K562 (cell line): ENCODE data around the gene ADAM10. TPM values are rescaled to one million over a fixed set of nuclear protein-coding genes. Genes with fewer than 3 reads are reported as not detected.

Experiments
- ATAC-seq: fragments of 200-7000 bp; cut with Tn5 transposase; 3 replicates; pipeline ENCODE4 v1.9.1; 2020; ENCODE audit warnings: moderate library complexity
- BruUV-seq: library from RNA; stranded (reverse); fragments of 400-500 nt; replicated peaks from 2 replicates; lab custom pipeline; 2021; lab: Mats Ljungman, UMichigan
- CTCF ChIA-PET: fragments of 300-600 bp; formaldehyde crosslinking; extraction: SDS; loops from one replicate; lab custom pipeline; 2021; ENCODE audit warnings: low intra/inter-chr PET ratio; lab: Yijun Ruan, JAX
- POLR2A ChIA-PET: fragments of 300-600, 350-650 bp; sonication (Branson Sonifier 250); formaldehyde crosslinking; extraction: SDS; loops from one replicate; lab custom pipeline; 2021; ENCODE audit warnings: antibody characterized with exemption, inconsistent platforms; lab: Yijun Ruan, JAX
- DNase-seq, 4 experiments: peaks; one replicate each; pipeline versions ENCODE4 v3.0.0 to v3.0.0-alpha.2; 2011 to 2018; ENCODE audit warnings: low spot score in 3 of 4, mixed read lengths in 3 of 4; ENCODE audit errors: extremely low read depth in 1 of 4
- FAIRE-seq: peaks from 2 replicates; lab custom pipeline; 2011; peaks lifted over from hg19 to GRCh38; lab: Jason Lieb, UNC
- H2AFZ ChIP-seq: 2 replicates; pipeline ENCODE4 v1.6.0; 2011; ENCODE audit warnings: low read depth, low read length, control low read depth, inconsistent platforms
- H3K27ac ChIP-seq: fragments of 200-600 bp; 3 replicates; pipeline ENCODE4 v1.8.0; 2011; ENCODE audit warnings: low read depth, mild to moderate bottlenecking, control low read depth, inconsistent platforms, low read length, moderate library complexity, mixed read lengths; ENCODE audit errors: extremely low read depth
- H3K27me3 ChIP-seq, 2 experiments: fragments of 300-600 bp in 1 of 2; 2 replicates in 1 of 2; 3 replicates in 1 of 2; pipeline versions ENCODE4 v1.6.0 to v1.8.0; 2011; ENCODE audit warnings: inconsistent platforms in 2 of 2, low read length in 2 of 2, mild to moderate bottlenecking in 1 of 2, mixed read lengths in 1 of 2, moderate library complexity in 1 of 2; ENCODE audit not compliant: control insufficient read depth in 2 of 2, insufficient read depth in 2 of 2
- H3K36me3 ChIP-seq: fragments of 300-600 bp; 3 replicates; pipeline ENCODE4 v1.8.0; 2011; ENCODE audit warnings: mild to moderate bottlenecking, low read length, inconsistent platforms; ENCODE audit not compliant: control insufficient read depth, insufficient read depth
- H3K4me1 ChIP-seq, 2 experiments: fragments of 200-600 bp in 1 of 2; replicated peaks in 1 of 2; 2 replicates in 1 of 2; 3 replicates in 1 of 2; pipeline versions ENCODE4 v1.5.1 to v1.8.0; 2011; ENCODE audit warnings: inconsistent platforms in 2 of 2, low read length in 2 of 2, mild to moderate bottlenecking in 1 of 2, mixed read lengths in 1 of 2, moderate library complexity in 1 of 2; ENCODE audit not compliant: control insufficient read depth in 2 of 2, insufficient read depth in 2 of 2
- H3K4me2 ChIP-seq: 2 replicates; pipeline ENCODE4 v1.6.1; 2011; ENCODE audit warnings: low read length, control low read depth, inconsistent platforms, mixed read lengths; ENCODE audit not compliant: insufficient read depth
- H3K4me3 ChIP-seq: fragments of 200-600 bp; sonication (generic), shearing (Covaris generic); 2 replicates; pipeline ENCODE4 v1.5.1; 2016; ENCODE audit warnings: control low read depth, inconsistent platforms
- H3K79me2 ChIP-seq: fragments of 200-600 bp; 3 replicates; pipeline ENCODE4 v1.8.0; 2011; ENCODE audit warnings: low read length, inconsistent platforms; ENCODE audit not compliant: control insufficient read depth, insufficient read depth
- H3K9ac ChIP-seq, 2 experiments: 2 replicates each; pipeline versions ENCODE4 v1.6.0 to v1.6.1; 2011; ENCODE audit warnings: low read depth in 2 of 2, low read length in 2 of 2, control low read depth in 1 of 2, inconsistent platforms in 1 of 2, mild to moderate bottlenecking in 1 of 2, mixed read lengths in 1 of 2; ENCODE audit not compliant: insufficient read depth in 1 of 2
- H3K9me1 ChIP-seq: one replicate; pipeline ENCODE4 v1.6.0; 2011; ENCODE audit warnings: inconsistent platforms, mild to moderate bottlenecking, low read length, moderate library complexity; ENCODE audit not compliant: control insufficient read depth, insufficient read depth
- H3K9me3 ChIP-seq: replicated peaks from 2 replicates; pipeline ENCODE4 v1.5.1; 2011; ENCODE audit warnings: low read depth, low read length, inconsistent platforms; ENCODE audit not compliant: control insufficient read depth, insufficient read depth
- H4K20me1 ChIP-seq: replicated peaks from 2 replicates; pipeline ENCODE4 v1.6.1; 2011; ENCODE audit warnings: low read length, inconsistent platforms, mixed read lengths; ENCODE audit not compliant: control insufficient read depth, insufficient read depth
- ASH1L ChIP-seq: fragments of 450-650 bp; IDR thresholded peaks from 2 replicates; pipeline ENCODE4 v1.6.1; 2018; ENCODE audit warnings: borderline replicate concordance, mild to moderate bottlenecking, low read depth; ENCODE audit not compliant: partially characterized antibody
- HDAC3 ChIP-seq: fragments of 450-650 bp; IDR thresholded peaks from 2 replicates; pipeline ENCODE4 v1.6.1; 2018; ENCODE audit warnings: borderline replicate concordance, mild to moderate bottlenecking, moderate library complexity; ENCODE audit not compliant: partially characterized antibody
- HDGF ChIP-seq: fragments of 450-650 bp; IDR thresholded peaks from 2 replicates; pipeline ENCODE4 v1.6.1; 2016
- ID3 ChIP-seq, 2 experiments: fragments of 250-450 bp in 1 of 2; fragments of 450-650 bp in 1 of 2; sonication (Bioruptor Pico) in 1 of 2; IDR thresholded peaks; 2 replicates each; pipeline versions ENCODE4 v1.6.1 to v1.8.0; 2016 to 2021; ENCODE audit warnings: mild to moderate bottlenecking in 2 of 2, moderate library complexity in 2 of 2, missing compliant biosample characterization in 1 of 2, missing genetic modification characterization in 1 of 2
- JUNB ChIP-seq: fragments of 450-650 bp; formaldehyde crosslinking; conservative IDR thresholded peaks from 2 replicates; pipeline ENCODE4 v1.4.0; 2020; ENCODE audit warnings: mild to moderate bottlenecking
- NFIC ChIP-seq: fragments of 450-650 bp; IDR thresholded peaks from 2 replicates; pipeline ENCODE4 v1.6.1; 2017; ENCODE audit warnings: mild to moderate bottlenecking, inconsistent platforms
- NKRF ChIP-seq: fragments of 450-650 bp; IDR thresholded peaks from 2 replicates; pipeline ENCODE4 v1.6.1; 2016; ENCODE audit warnings: borderline replicate concordance
- POLR2G ChIP-seq: fragments of 200-400 bp; formaldehyde crosslinking; IDR thresholded peaks from 2 replicates; pipeline ENCODE4 v1.6.1; 2017; ENCODE audit warnings: low read depth, mild to moderate bottlenecking, antibody characterized with exemption, low read length, moderate library complexity
- RBBP5 ChIP-seq: fragments of 200-600 bp; sonication (generic); IDR thresholded peaks from 2 replicates; pipeline ENCODE4 v1.6.1; 2012; ENCODE audit warnings: borderline replicate concordance, mild to moderate bottlenecking, low read length, control low read depth, inconsistent platforms; ENCODE audit not compliant: insufficient read depth, poor library complexity, severe bottlenecking
- RBFOX2 ChIP-seq: fragments of 200-400 bp; formaldehyde crosslinking; IDR thresholded peaks from 2 replicates; pipeline ENCODE4 v1.6.1; 2017; ENCODE audit warnings: low read depth, mild to moderate bottlenecking, low read length, moderate library complexity
- RBM17 ChIP-seq: fragments of 200-400 bp; formaldehyde crosslinking; IDR thresholded peaks from 2 replicates; pipeline ENCODE4 v1.6.1; 2017; ENCODE audit warnings: low read depth, mild to moderate bottlenecking, low read length, borderline replicate concordance
- SAFB2 ChIP-seq: fragments of 200-400 bp; formaldehyde crosslinking; IDR thresholded peaks from 2 replicates; pipeline ENCODE4 v1.6.1; 2018; ENCODE audit warnings: borderline replicate concordance, low read length, low read depth, moderate library complexity; ENCODE audit not compliant: severe bottlenecking
- ZNF395 ChIP-seq: fragments of 200-800 bp; sonication (Bioruptor generic); IDR thresholded peaks from 2 replicates; pipeline ENCODE4 v1.6.1; 2017; ENCODE audit warnings: missing genetic modification characterization, missing compliant biosample characterization
- ZNF584 ChIP-seq: fragments of 200-800 bp; sonication (Bioruptor generic); IDR thresholded peaks from 2 replicates; pipeline ENCODE4 v1.6.1; 2016; ENCODE audit warnings: low read depth, mild to moderate bottlenecking, missing genetic modification characterization, missing compliant biosample characterization
- WGBS: fragments of 100-300 bp; shearing (Covaris generic); methylation state at CpG from one replicate; pipeline ENCODE4 v1.1.6; 2016; ENCODE audit warnings: low coverage, mixed read lengths; ENCODE audit not compliant: insufficient coverage; ENCODE audit errors: missing lambda C conversion rate; 5-methylcytosine and 5-hydroxymethylcytosine counted together
- in situ Hi-C: fragments of 300-500 bp; cut with MboI; formaldehyde crosslinking; loops from 4 replicates; pipeline ENCODE4 v1.15.0; 2018; ENCODE audit warnings: inconsistent platforms, mixed read lengths
- intact Hi-C: fragments of 100-400 bp; cut with micrococcal nuclease; formaldehyde crosslinking; loops from 2 replicates; pipeline ENCODE4 v1.14.2; 2022
- polyA plus RNA-seq, 8 experiments: library from polyadenylated mRNA; depleted of rRNA in 4 of 8; stranded (reverse) in 5 of 8; unstranded in 3 of 8; fragments of >200 nt; fragmentation: Nextera tagmentation in 2 of 8; fragmentation: Illumina TruSeq in 1 of 8; extraction: Ambion mirVana in 2 of 8; extraction: Trizol in 1 of 8; gene quantifications; 2 replicates each; pipeline versions ENCODE4 v1.2.1 to v1.2.3, GENCODE V29; 2011 to 2014; ENCODE audit warnings: inconsistent platforms in 1 of 8, missing spikeins in 1 of 8
- total RNA-seq, 7 experiments: library from RNA; depleted of rRNA in 6 of 7; stranded (reverse); fragments of >200 nt in 6 of 7; fragmentation: Illumina TruSeq in 2 of 7; extraction: Trizol in 2 of 7; gene quantifications; 2 replicates each; pipeline versions ENCODE4 v1.2.1 to v1.2.3, GENCODE V29; 2011 to 2021; ENCODE audit warnings: low replicate concordance in 1 of 7

Gene ADAM10
- total and polyA plus RNA-seq, 9 of the 15 experiments (the other 6 are each of a cell fraction or from before 2014, with no cell fraction given): 11.9 to 152 (median 57.3) TPM

GRCh38 chr15:58546066-58546591 lies 203.4 kb downstream of the ADAM10 start:
- DNase-seq (peak in 1 of 4 experiments; percentile 24), ATAC-seq (no peak), FAIRE-seq (no peak)
- Histone ChIP-seq H3K9me3 (no peaks in the 10 kb centered on the region), H3K36me3 (no peaks in the 10 kb centered on the region), H3K4me3 (no peak overlapping the region), H3K27me3 (no peaks in the 10 kb centered on the region), H4K20me1 (no peaks in the 10 kb centered on the region), H3K27ac (peak overlapping the region; percentile 61), H3K79me2 (no peaks in the 10 kb centered on the region), H3K4me1 (peaks cover 38 to 46% of the 10 kb centered on the region in 2 experiments), H3K9me1 (no peaks in the 10 kb centered on the region), H2AFZ (peak overlapping the region; percentile 84), H3K9ac (peak overlapping the region; percentile 32 to 65), H3K4me2 (peak overlapping the region; percentile 67)
- WGBS: 56% methylated on average over 9 of the region's 9 CpGs
- in situ Hi-C loops: no loop called here
- BruUV-seq: TSS peak; percentile 92
- ChIA-PET POLR2A (interaction anchor here (0.7 to 1.9 kb wide), 4 partner anchors 10 to 63 kb away, joined by 3 to 9 read pairs (median 4); no protein-coding TSS in a partner anchor), CTCF (no interaction called here)
- intact Hi-C loops: loop anchor here (5.0 kb wide), 1 partner anchor 201 kb away; the partner anchor contains the start of gene ADAM10
- no peak for TF ChIP-seq SAFB2
- TF ChIP-seq NFIC: peak; percentile 90
- TF ChIP-seq ID3 (CRISPR knock-in tag; IDR thresholded peaks at IDR 0.05): no peak
- TF ChIP-seq ID3 (tag; IDR thresholded peaks at IDR 0.05): peak; percentile 59; the same call in 1 of the 2 replicates
- 0 out of 2 replicates have a peak, but pooled peaks have one; percentile 15 for TF ChIP-seq HDGF
- no peak for TF ChIP-seq ASH1L
- TF ChIP-seq RBFOX2: peak; percentile 60
- no peak for TF ChIP-seq JUNB (CRISPR knock-in tag)
- peak; percentile 37; the same call in 1 of the 2 replicates for TF ChIP-seq ZNF584 (CRISPR knock-in tag)
- no peak for TF ChIP-seq NKRF
- TF ChIP-seq RBBP5: peak; percentile 7
- TF ChIP-seq HDAC3: peak; percentile 8
- TF ChIP-seq POLR2G: peak; percentile 39; the same call in 1 of the 2 replicates
- TF ChIP-seq RBM17: no peak
- TF ChIP-seq ZNF395 (CRISPR knock-in tag): 0 out of 2 replicates have a peak, but pooled peaks have one; percentile 52
